ENCODE results near the gene EPX. TPM values are rescaled to one million over a fixed set of nuclear protein-coding genes. Genes with fewer than 3 reads are reported as not detected.
"Not testable (repeated sequence)": the region's sequence is repeated elsewhere in the genome, so short reads cannot be mapped to it uniquely, and the experiment has no call there.

Gene EPX
- total RNA-seq (2022), result not detected in 2 replicates
- Bru-seq, nascent RNA, result not detected
- not detected for BruChase-seq, experiment 1, labeled RNA remaining after a 6-hour chase
- BruChase-seq, experiment 2, labeled RNA remaining after a 2-hour chase, result not detected
- long read RNA-seq, partial matches to known transcripts, result 0 of 1 reads
- long read RNA-seq, other reads (novel, unspliced or antisense), result 1 of 1 reads

- no peak within 1 kb of the TSS for H3K27ac Mint-ChIP-seq (ENCODE audit: low read depth, unreplicated experiment)
These were observed at the start of gene EPX for GRCh38 chr17:58192612-58193011. EPX (plus strand) TSS chr17:58192726; CDS start chr17:58192847, 121 bp downstream.

GRCh38 chr17:58143335-58143734, 49.2 kb upstream of the EPX start:
- DNase-seq (ENCODE audit: unreplicated experiment); intact Hi-C loops (cut with micrococcal nuclease); H3K4me3 Mint-ChIP-seq (ENCODE audit: unreplicated experiment); H3K4me1 Mint-ChIP-seq (ENCODE audit: insufficient read depth, unreplicated experiment); H3K27ac Mint-ChIP-seq (ENCODE audit: low read depth, unreplicated experiment); POLR2A ChIA-PET; H3K36me3 Mint-ChIP-seq (ENCODE audit: insufficient read depth, unreplicated experiment); CTCF ChIA-PET; BruUV-seq (replicated peaks): not testable (repeated sequence)
- Mint-ChIP-seq H3K27me3 (ENCODE audit: insufficient read depth, unreplicated experiment) (peaks cover 84% of the 10 kb centered on the region), H3K9me3 (ENCODE audit: unreplicated experiment) (peaks cover 32% of the 10 kb centered on the region)

More at GRCh38 chr17:58192612-58193011, at the start of gene EPX:
- no TSS peak for BruUV-seq (replicated peaks)
- ChIA-PET POLR2A (interaction anchor here (0.7 kb wide), 1 partner anchor 23 kb away, joined by 3 read pairs; no protein-coding TSS in a partner anchor), CTCF (no interaction called here)
- H3K4me1 Mint-ChIP-seq (ENCODE audit: insufficient read depth, unreplicated experiment), result peaks cover 14% of the 10 kb centered on the region
- no peaks in the 10 kb centered on the region for H3K36me3 Mint-ChIP-seq (ENCODE audit: insufficient read depth, unreplicated experiment)
- H3K9me3 Mint-ChIP-seq (ENCODE audit: unreplicated experiment), result no peaks in the 10 kb centered on the region
- intact Hi-C loops (cut with micrococcal nuclease), result no loop called here
- no peak for DNase-seq (ENCODE audit: unreplicated experiment)
- H3K27me3 Mint-ChIP-seq (ENCODE audit: insufficient read depth, unreplicated experiment), result peaks cover 33% of the 10 kb centered on the region
- no peak for TF ChIP-seq CTCF (IDR thresholded peaks at IDR 0.05; ENCODE audit: unreplicated experiment)
- no peak within 1 kb of the TSS for H3K4me3 Mint-ChIP-seq (ENCODE audit: unreplicated experiment)

- H3K4me1 Mint-ChIP-seq (ENCODE audit: insufficient read depth, unreplicated experiment), result no peaks in the 10 kb centered on the region
- ChIA-PET POLR2A (interaction anchor here (0.6 kb wide), 1 partner anchor 10 kb away, joined by 3 read pairs; no protein-coding TSS in a partner anchor), CTCF (no interaction called here)
- no peak overlapping the region for H3K27ac Mint-ChIP-seq (ENCODE audit: low read depth, unreplicated experiment)
- H3K9me3 Mint-ChIP-seq (ENCODE audit: unreplicated experiment), result peaks cover 32% of the 10 kb centered on the region
- DNase-seq (ENCODE audit: unreplicated experiment), result no peak
- H3K36me3 Mint-ChIP-seq (ENCODE audit: insufficient read depth, unreplicated experiment), result no peaks in the 10 kb centered on the region
- intact Hi-C loops (cut with micrococcal nuclease), result no loop called here
- no peak overlapping the region for H3K4me3 Mint-ChIP-seq (ENCODE audit: unreplicated experiment)
- no TSS peak for BruUV-seq (replicated peaks)
- H3K27me3 Mint-ChIP-seq (ENCODE audit: insufficient read depth, unreplicated experiment), result peaks cover 84% of the 10 kb centered on the region
- no peak for TF ChIP-seq CTCF (IDR thresholded peaks at IDR 0.05; ENCODE audit: unreplicated experiment)
These were observed 47.7 kb upstream of the EPX start for GRCh38 chr17:58144801-58145200.

- intact Hi-C loops (cut with micrococcal nuclease), result no loop called here
- H3K9me3 Mint-ChIP-seq (ENCODE audit: unreplicated experiment), result peaks cover 32% of the 10 kb centered on the region
- no peaks in the 10 kb centered on the region for H3K36me3 Mint-ChIP-seq (ENCODE audit: insufficient read depth, unreplicated experiment)
- no peak within 1 kb of the TSS for H3K27ac Mint-ChIP-seq (ENCODE audit: low read depth, unreplicated experiment)
- H3K27me3 Mint-ChIP-seq (ENCODE audit: insufficient read depth, unreplicated experiment), result peaks cover 91% of the 10 kb centered on the region
- H3K4me1 Mint-ChIP-seq (ENCODE audit: insufficient read depth, unreplicated experiment), result no peaks in the 10 kb centered on the region
- ChIA-PET POLR2A (no interaction called here), CTCF (interaction anchor here (0.6 to 1.0 kb wide), 2 partner anchors 27 to 35 kb away, joined by 3 read pairs; no protein-coding TSS in a partner anchor)
- no peak for DNase-seq (ENCODE audit: unreplicated experiment)
- H3K4me3 Mint-ChIP-seq (ENCODE audit: unreplicated experiment), result no peak within 1 kb of the TSS
- TF ChIP-seq CTCF (IDR thresholded peaks at IDR 0.05; ENCODE audit: unreplicated experiment), result no peak
- BruUV-seq (replicated peaks), result no TSS peak
These were observed 44.5 kb upstream of the EPX start, which contains the start of gene OR4D1 for GRCh38 chr17:58147930-58148434. OR4D1 (plus strand) TSS chr17:58148384; CDS start chr17:58155154, 6,770 bp downstream.

Data from MCF 10A (cell line).